Trophoblast cell (in vitro differentiated cells and primary cell): ENCODE measurements around the gene MAGI2.

Source experiments
- DNase-seq, 2 donors: peaks; one replicate each; pipeline ENCODE4 v3.0.0-alpha.2; 2016
- H2AFZ ChIP-seq: 2 replicates; pipeline ENCODE4 v1.6.1; 2013; ENCODE audit warnings: low read length, moderate library complexity, mild to moderate bottlenecking; ENCODE audit not compliant: insufficient read depth, poor library complexity
- H2AK5ac ChIP-seq: 2 replicates; pipeline ENCODE4 v1.6.1; 2013; ENCODE audit warnings: mild to moderate bottlenecking, low read length
- H2BK120ac ChIP-seq: 2 replicates; pipeline ENCODE4 v1.6.1; 2013; ENCODE audit warnings: low read length, mild to moderate bottlenecking, moderate library complexity; ENCODE audit not compliant: insufficient read depth, poor library complexity
- H2BK12ac ChIP-seq: 2 replicates; pipeline ENCODE4 v1.6.1; 2013; ENCODE audit warnings: mild to moderate bottlenecking, low read length, moderate library complexity
- H2BK5ac ChIP-seq: 2 replicates; pipeline ENCODE4 v1.6.1; 2013; ENCODE audit warnings: low read length, low read depth, moderate library complexity, mild to moderate bottlenecking; ENCODE audit not compliant: poor library complexity
- H3K14ac ChIP-seq: 2 replicates; pipeline ENCODE4 v1.6.1; 2013; ENCODE audit warnings: mild to moderate bottlenecking, low read length
- H3K18ac ChIP-seq: 2 replicates; pipeline ENCODE4 v1.6.1; 2013; ENCODE audit warnings: mild to moderate bottlenecking, low read length
- H3K23ac ChIP-seq: 2 replicates; pipeline ENCODE4 v1.6.1; 2013; ENCODE audit warnings: low read length
- H3K27ac ChIP-seq: 2 replicates; pipeline ENCODE4 v1.5.1; 2013; ENCODE audit warnings: low read depth, mild to moderate bottlenecking, inconsistent platforms, low read length, moderate library complexity
- H3K27me3 ChIP-seq: 2 replicates; pipeline ENCODE4 v1.6.1; 2013; ENCODE audit warnings: inconsistent platforms, mild to moderate bottlenecking, low read length, moderate library complexity; ENCODE audit not compliant: insufficient read depth
- H3K36me3 ChIP-seq, 2 experiments: 1 replicate in 1 of 2; 2 replicates in 1 of 2; pipeline ENCODE4 v1.6.1; 2013; ENCODE audit warnings: low read length in 2 of 2, mild to moderate bottlenecking in 2 of 2, moderate library complexity in 1 of 2; ENCODE audit not compliant: insufficient read depth in 2 of 2, control insufficient read depth in 1 of 2
- H3K4ac ChIP-seq: 2 replicates; pipeline ENCODE4 v1.6.1; 2013; ENCODE audit warnings: low read depth, mild to moderate bottlenecking, low read length, moderate library complexity
- H3K4me1 ChIP-seq, 2 experiments: 1 replicate in 1 of 2; 2 replicates in 1 of 2; pipeline ENCODE4 v1.6.1; 2013; ENCODE audit warnings: low read length in 2 of 2, mild to moderate bottlenecking in 2 of 2, moderate library complexity in 1 of 2; ENCODE audit not compliant: insufficient read depth in 2 of 2, control insufficient read depth in 1 of 2
- H3K4me2 ChIP-seq: 2 replicates; pipeline ENCODE4 v1.6.1; 2013; ENCODE audit warnings: inconsistent platforms, mild to moderate bottlenecking, low read length, moderate library complexity
- H3K4me3 ChIP-seq: 2 replicates; pipeline ENCODE4 v1.5.1; 2013; ENCODE audit warnings: mild to moderate bottlenecking, low read depth, low read length, inconsistent platforms
- H3K79me1 ChIP-seq: one replicate; pipeline ENCODE4 v1.6.1; 2013; ENCODE audit warnings: low read length
- H3K79me2 ChIP-seq: 2 replicates; pipeline ENCODE4 v1.6.1; 2013; ENCODE audit warnings: low read length, mild to moderate bottlenecking; ENCODE audit not compliant: control insufficient read depth, insufficient read depth, poor library complexity
- H3K9ac ChIP-seq: 2 replicates; pipeline ENCODE4 v1.6.1; 2013; ENCODE audit warnings: mild to moderate bottlenecking, low read length
- H3K9me3 ChIP-seq: 2 replicates; pipeline ENCODE4 v1.6.1; 2013; ENCODE audit warnings: low read depth, mild to moderate bottlenecking, control low read depth, inconsistent platforms, low read length; ENCODE audit not compliant: insufficient read depth
- H4K12ac ChIP-seq: 2 replicates; pipeline ENCODE4 v1.6.1; 2013; ENCODE audit warnings: low read depth, mild to moderate bottlenecking, low read length, moderate library complexity
- H4K8ac ChIP-seq: 2 replicates; pipeline ENCODE4 v1.6.1; 2013; ENCODE audit warnings: low read depth, mild to moderate bottlenecking, low read length, moderate library complexity
- H4K91ac ChIP-seq: one replicate; pipeline ENCODE4 v1.6.1; 2013; ENCODE audit warnings: low read depth, mild to moderate bottlenecking, low read length, moderate library complexity
- WGBS: extraction: QIAGEN DNeasy Blood & Tissue Kit; methylation state at CpG from one replicate; pipeline ENCODE4 v1.1.7; 2013; ENCODE audit warnings: missing lambda C conversion rate; ENCODE audit not compliant: insufficient read length, insufficient coverage; ENCODE audit errors: extremely low coverage; 5-methylcytosine and 5-hydroxymethylcytosine counted together

The MAGI2 gene

DNA sequence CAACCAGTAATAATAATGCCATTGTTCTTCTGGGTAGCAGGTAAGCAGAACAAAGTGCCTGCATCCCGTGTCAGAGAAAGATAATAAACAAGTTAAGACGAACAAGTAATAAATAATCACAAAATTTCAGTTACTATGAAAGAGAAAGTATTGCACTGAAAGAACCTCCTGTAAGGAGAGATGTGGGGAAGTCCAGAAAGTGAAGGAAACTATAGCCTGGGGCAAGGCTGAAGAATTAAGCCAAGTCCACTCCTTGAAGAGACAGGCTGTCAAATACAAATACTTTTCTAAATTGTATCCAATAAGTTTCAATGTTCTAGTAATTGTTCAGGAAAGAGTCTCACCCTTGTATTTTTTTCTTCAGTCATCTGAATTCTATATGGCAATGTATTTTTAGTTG, 611.4 kb downstream of the MAGI2 start:
- Histone ChIP-seq H3K79me1 (no peaks in the 10 kb centered on the region), H3K4me3 (no peak overlapping the region), H2BK5ac (no peak overlapping the region), H3K4me2 (no peak overlapping the region), H2BK12ac (no peak overlapping the region), H3K18ac (no peak overlapping the region), H3K4me1 (no peaks in the 10 kb centered on the region), H3K23ac (no peak overlapping the region), H2AK5ac (no peak overlapping the region), H3K79me2 (no peaks in the 10 kb centered on the region), H3K27me3 (no peaks in the 10 kb centered on the region), H3K36me3 (no peaks in the 10 kb centered on the region), H3K9ac (no peak overlapping the region), H2AFZ (no peak overlapping the region), H3K14ac (no peak overlapping the region), H4K8ac (no peak overlapping the region), H3K4ac (no peak overlapping the region), H3K9me3 (no peaks in the 10 kb centered on the region), H2BK120ac (no peak overlapping the region), H4K12ac (no peak overlapping the region), H3K27ac (no peak overlapping the region), H4K91ac (no peak overlapping the region)
- DNase-seq: peak in 1 of 2 donors; percentile 14
- WGBS: no CpG with 5 or more reads among the region's 2 CpGs

DNA sequence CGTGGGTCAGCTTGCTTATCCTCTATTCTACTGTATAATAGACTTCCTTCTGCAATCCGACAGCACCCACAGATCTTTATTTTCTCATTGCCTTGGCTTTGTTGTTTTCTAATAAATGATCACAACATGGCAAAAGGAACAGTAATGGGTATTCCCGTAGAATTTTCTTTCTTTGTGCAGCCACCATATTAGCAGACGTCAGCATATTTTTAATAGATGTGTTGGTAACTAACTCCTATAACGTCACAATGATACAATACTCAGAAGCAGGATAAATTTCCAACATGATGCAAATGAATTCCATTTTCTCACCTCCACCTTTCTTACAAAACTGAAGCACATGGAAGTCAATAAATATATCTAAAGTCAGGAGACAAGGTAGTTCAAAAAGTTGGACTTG, 617.6 kb downstream of the MAGI2 start:
- Histone ChIP-seq H3K23ac (no peak overlapping the region), H3K4me3 (no peak overlapping the region), H2BK5ac (no peak overlapping the region), H3K18ac (no peak overlapping the region), H3K79me1 (no peaks in the 10 kb centered on the region), H2BK12ac (no peak overlapping the region), H4K8ac (no peak overlapping the region), H3K9ac (no peak overlapping the region), H3K79me2 (no peaks in the 10 kb centered on the region), H2AFZ (no peak overlapping the region), H3K27me3 (no peaks in the 10 kb centered on the region), H3K9me3 (peaks cover 5% of the 10 kb centered on the region), H3K4ac (no peak overlapping the region), H3K36me3 (no peaks in the 10 kb centered on the region), H4K91ac (no peak overlapping the region), H2AK5ac (no peak overlapping the region), H2BK120ac (no peak overlapping the region), H3K4me1 (no peaks in the 10 kb centered on the region), H3K4me2 (no peak overlapping the region), H3K14ac (no peak overlapping the region), H3K27ac (no peak overlapping the region), H4K12ac (no peak overlapping the region)
- no CpG with 5 or more reads among the region's 5 CpGs for WGBS
- DNase-seq: no peak

DNA sequence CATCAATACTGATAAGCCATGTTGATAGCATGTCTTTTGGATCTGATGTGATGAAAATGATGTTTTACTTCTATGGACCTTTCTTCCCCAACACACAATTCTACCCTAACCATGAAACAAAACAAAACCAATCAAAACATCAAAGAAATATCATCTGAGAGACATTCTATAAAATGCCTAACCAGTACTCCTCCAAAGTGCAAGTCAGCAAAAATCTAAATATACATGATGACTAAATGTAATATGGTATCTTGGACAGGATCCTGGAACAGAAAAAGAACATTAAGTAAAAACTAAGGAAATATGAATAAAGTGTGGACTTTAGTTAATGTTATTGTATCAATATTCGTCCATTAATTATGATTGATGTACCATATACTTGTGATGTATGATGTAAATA, 625.1 kb downstream of the MAGI2 start:
- DNase-seq: no peak
- Histone ChIP-seq H3K4me1 (no peaks in the 10 kb centered on the region), H3K9me3 (peaks cover 3% of the 10 kb centered on the region), H3K27me3 (no peaks in the 10 kb centered on the region), H4K8ac (no peak overlapping the region), H3K4me3 (no peak overlapping the region), H2AFZ (no peak overlapping the region), H3K4ac (no peak overlapping the region), H3K14ac (no peak overlapping the region), H2AK5ac (no peak overlapping the region), H3K36me3 (no peaks in the 10 kb centered on the region), H2BK120ac (no peak overlapping the region), H3K23ac (no peak overlapping the region), H2BK12ac (no peak overlapping the region), H4K12ac (no peak overlapping the region), H3K18ac (no peak overlapping the region), H4K91ac (no peak overlapping the region), H2BK5ac (no peak overlapping the region), H3K9ac (no peak overlapping the region), H3K79me1 (no peaks in the 10 kb centered on the region), H3K79me2 (no peaks in the 10 kb centered on the region), H3K4me2 (no peak overlapping the region), H3K27ac (no peak overlapping the region)
- WGBS: no CpG with 5 or more reads among the region's 1 CpG

DNA sequence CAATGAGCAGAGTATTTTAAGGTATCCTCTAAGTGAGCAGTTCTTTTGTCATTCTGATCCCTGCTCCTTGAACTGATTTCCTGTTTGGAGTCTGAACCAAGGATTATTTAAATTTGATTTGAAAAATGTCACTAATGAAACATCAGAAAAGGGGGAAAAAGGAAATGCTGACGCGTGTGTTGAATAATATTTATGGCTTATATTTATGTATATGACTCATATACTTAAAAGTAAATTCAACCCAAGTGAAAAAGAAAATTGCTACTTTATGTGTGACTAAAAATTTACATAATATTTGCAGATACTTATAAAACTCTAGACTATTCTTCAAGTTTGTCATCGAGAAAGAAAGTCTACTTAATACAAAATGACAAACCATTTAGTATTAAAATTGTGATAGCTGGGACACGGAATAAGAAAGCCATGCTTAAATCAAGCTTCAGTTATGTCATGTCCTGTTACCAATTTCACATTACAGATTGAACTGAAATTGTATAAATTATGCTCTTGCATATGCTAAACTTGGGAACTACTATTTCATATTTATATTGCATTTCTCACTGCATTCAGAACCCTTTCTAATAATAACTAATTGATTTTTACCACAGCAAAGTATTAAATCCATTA, 649.9 kb downstream of the MAGI2 start:
- Histone ChIP-seq H3K9ac (no peak overlapping the region), H3K4me1 (no peaks in the 10 kb centered on the region)
- WGBS: no CpG with 5 or more reads among the region's 4 CpGs

More for the DNA sequence above, 649.9 kb downstream of the MAGI2 start:
- H4K8ac ChIP-seq: no peak overlapping the region
- H3K18ac ChIP-seq: no peak overlapping the region
- no peak for DNase-seq
- no peak overlapping the region for H3K23ac ChIP-seq
- H4K12ac ChIP-seq: no peak overlapping the region
- H3K79me1 ChIP-seq: no peaks in the 10 kb centered on the region
- H2BK12ac ChIP-seq: no peak overlapping the region
- H3K27me3 ChIP-seq: no peaks in the 10 kb centered on the region
- H3K4me3 ChIP-seq: no peak overlapping the region
- H3K36me3 ChIP-seq: no peaks in the 10 kb centered on the region
- H2BK120ac ChIP-seq: no peak overlapping the region
- H2AFZ ChIP-seq: no peak overlapping the region
- H3K4me2 ChIP-seq: no peak overlapping the region
- no peak overlapping the region for H4K91ac ChIP-seq
- no peak overlapping the region for H3K27ac ChIP-seq
- no peaks in the 10 kb centered on the region for H3K9me3 ChIP-seq
- no peaks in the 10 kb centered on the region for H3K79me2 ChIP-seq
- H2BK5ac ChIP-seq: no peak overlapping the region
- H3K4ac ChIP-seq: no peak overlapping the region
- no peak overlapping the region for H3K14ac ChIP-seq
- H2AK5ac ChIP-seq: no peak overlapping the region
